ENCODE results near the gene SESN2. TPM values are rescaled to one million over a fixed set of nuclear protein-coding genes. Genes with fewer than 3 reads are reported as not detected.

The SESN2 gene
- total RNA-seq, 4 donors from 2014 or later = 7.8 to 20.6 (median 9.3) TPM

- Histone ChIP-seq H3K4me1 (no peaks in the 10 kb centered on the region), H3K27ac (no peak overlapping the region), H3K36me3 (no peaks in the 10 kb centered on the region), H3K27me3 (no peaks in the 10 kb centered on the region), H3K4me3 (no peak overlapping the region), H3K9me3 (no peaks in the 10 kb centered on the region)
- TF ChIP-seq, protein P1, sequence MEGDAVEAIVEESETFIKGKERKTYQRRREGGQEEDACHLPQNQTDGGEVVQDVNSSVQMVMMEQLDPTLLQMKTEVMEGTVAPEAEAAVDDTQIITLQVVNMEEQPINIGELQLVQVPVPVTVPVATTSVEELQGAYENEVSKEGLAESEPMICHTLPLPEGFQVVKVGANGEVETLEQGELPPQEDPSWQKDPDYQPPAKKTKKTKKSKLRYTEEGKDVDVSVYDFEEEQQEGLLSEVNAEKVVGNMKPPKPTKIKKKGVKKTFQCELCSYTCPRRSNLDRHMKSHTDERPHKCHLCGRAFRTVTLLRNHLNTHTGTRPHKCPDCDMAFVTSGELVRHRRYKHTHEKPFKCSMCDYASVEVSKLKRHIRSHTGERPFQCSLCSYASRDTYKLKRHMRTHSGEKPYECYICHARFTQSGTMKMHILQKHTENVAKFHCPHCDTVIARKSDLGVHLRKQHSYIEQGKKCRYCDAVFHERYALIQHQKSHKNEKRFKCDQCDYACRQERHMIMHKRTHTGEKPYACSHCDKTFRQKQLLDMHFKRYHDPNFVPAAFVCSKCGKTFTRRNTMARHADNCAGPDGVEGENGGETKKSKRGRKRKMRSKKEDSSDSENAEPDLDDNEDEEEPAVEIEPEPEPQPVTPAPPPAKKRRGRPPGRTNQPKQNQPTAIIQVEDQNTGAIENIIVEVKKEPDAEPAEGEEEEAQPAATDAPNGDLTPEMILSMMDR (IDR thresholded peaks at IDR 0.05) = no peak
- no peak for TF ChIP-seq POLR2A (IDR thresholded peaks at IDR 0.05)
- intact Hi-C loops (cut with DNase I) = no loop called here
- no peak for DNase-seq
- WGBS, 2 donors = 78 to 86% methylated on average over 1 to 2 of the region's 2 CpGs
These were observed 36.6 kb downstream of the SESN2 start for GRCh38 chr1:28295936-28296335.

DNA sequence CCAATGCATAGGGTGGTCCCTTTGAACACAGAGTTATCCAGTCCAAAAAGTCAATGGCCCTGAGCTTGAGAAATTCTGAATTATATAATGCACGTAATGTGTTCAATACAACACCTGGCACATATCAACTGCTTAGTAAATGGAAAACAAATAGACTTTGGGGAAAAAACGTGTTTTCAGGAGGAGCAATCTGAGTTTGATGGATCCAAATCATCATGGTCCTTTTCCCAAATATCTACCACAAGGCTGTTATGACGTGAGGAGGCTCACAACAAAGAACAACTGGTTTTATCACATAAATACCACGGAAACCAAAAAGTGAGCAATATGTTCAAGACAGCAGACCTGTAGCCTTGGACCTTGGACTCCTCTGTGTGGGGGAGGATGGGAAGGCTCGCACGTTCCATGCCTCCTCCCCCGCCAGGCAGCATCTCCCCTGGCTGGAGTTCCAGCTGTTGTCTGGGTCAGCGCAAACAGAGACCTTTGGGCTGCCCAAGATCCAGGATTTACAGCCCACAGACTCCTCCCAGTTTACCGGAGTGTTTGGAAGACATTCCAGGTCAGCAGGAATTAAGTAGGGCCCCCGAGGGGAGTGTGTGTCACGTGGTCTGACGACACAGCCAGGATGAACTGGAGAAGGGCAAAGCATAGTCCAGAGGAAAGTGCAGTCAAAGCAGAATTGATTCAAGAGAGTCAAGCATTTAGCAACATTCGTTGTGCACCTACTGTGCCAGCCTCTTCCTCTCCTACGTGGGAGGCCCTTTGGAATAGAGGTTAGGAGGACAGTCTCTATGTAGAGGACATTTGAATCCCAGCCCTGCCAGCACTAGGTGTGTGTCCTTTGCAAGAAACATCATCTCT, 37.3 kb downstream of the SESN2 start:
- Histone ChIP-seq H3K27me3 (no peaks in the 10 kb centered on the region), H3K36me3 (no peaks in the 10 kb centered on the region), H3K4me1 (no peaks in the 10 kb centered on the region), H3K4me3 (no peak overlapping the region), H3K27ac (no peak overlapping the region), H3K9me3 (no peaks in the 10 kb centered on the region)
- intact Hi-C loops (cut with DNase I) = no loop called here
- 26 to 30% methylated on average over 10 to 12 of the region's 14 CpGs for WGBS, 2 donors
- TF ChIP-seq, protein P1 (IDR thresholded peaks at IDR 0.05) = no peak
- TF ChIP-seq POLR2A (IDR thresholded peaks at IDR 0.05) = no peak
- no peak for DNase-seq

- WGBS, 2 donors = 78 to 83% methylated on average over 2 of the region's 2 CpGs
- no peak for DNase-seq
- Histone ChIP-seq H3K4me3 (no peak overlapping the region), H3K27ac (no peak overlapping the region), H3K4me1 (no peaks in the 10 kb centered on the region), H3K9me3 (no peaks in the 10 kb centered on the region), H3K36me3 (no peaks in the 10 kb centered on the region), H3K27me3 (no peaks in the 10 kb centered on the region)
- intact Hi-C loops (cut with DNase I) = no loop called here
- TF ChIP-seq POLR2A (IDR thresholded peaks at IDR 0.05) = no peak
- TF ChIP-seq, protein P1 (IDR thresholded peaks at IDR 0.05) = no peak
These were observed 38.5 kb downstream of the SESN2 start for GRCh38 chr1:28297826-28298225.

- no peaks in the 10 kb centered on the region for H3K36me3 ChIP-seq
- no peaks in the 10 kb centered on the region for H3K27me3 ChIP-seq
- WGBS, 2 donors = 100% methylated on average over 1 to 2 of the region's 2 CpGs
- H3K4me3 ChIP-seq = no peak overlapping the region
- H3K9me3 ChIP-seq = no peaks in the 10 kb centered on the region
- intact Hi-C loops (cut with DNase I) = no loop called here
- H3K27ac ChIP-seq = no peak overlapping the region
- no peaks in the 10 kb centered on the region for H3K4me1 ChIP-seq
- DNase-seq = no peak
- TF ChIP-seq POLR2A (IDR thresholded peaks at IDR 0.05) = no peak
- TF ChIP-seq, protein P1 (IDR thresholded peaks at IDR 0.05) = no peak
These were observed 39.1 kb downstream of the SESN2 start for GRCh38 chr1:28298438-28298837.

DNA sequence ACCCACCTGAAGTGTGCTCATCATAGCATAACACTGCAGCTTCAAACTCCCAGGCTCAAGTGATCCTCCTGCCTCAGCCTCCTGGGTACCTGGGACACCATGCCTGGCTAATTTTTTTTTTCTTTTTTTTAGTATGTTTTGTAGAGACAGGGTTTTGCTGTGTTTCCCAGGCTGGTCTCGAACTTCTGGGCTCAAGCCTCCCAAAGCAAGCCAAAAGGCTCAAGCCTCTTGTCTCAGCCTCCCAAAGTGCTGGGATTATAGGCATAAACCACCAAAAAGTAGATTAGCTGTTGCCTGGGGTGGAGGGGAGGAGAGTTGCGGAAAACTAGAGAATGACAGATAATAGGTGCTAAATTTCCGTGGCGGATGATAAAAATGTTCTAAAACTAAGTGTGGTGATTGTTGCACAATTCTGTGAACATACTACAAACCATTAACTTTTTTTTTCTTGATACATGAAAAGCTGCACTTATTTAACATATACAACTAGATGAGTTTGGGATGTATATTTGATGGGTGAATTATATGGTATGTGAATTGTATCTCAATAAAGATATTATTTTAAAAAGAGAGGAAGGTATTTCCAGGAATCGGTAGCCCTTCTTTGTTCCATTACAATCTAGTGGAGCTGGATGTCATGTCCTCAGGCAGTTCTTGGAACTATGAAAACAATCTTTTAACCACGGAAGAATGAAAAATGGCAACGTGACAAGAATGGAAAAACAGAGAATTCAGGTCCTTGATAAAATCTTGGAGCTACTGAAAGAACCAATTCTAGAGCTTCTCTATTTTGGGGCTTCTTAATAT, 42.3 kb downstream of the SESN2 start:
- no peaks in the 10 kb centered on the region for H3K4me1 ChIP-seq
- no peak overlapping the region for H3K4me3 ChIP-seq
- intact Hi-C loops (cut with DNase I) = no loop called here
- no peaks in the 10 kb centered on the region for H3K9me3 ChIP-seq
- no peaks in the 10 kb centered on the region for H3K27me3 ChIP-seq
- WGBS, 2 donors = 31 to 48% methylated on average over 6 of the region's 7 CpGs
- no peak overlapping the region for H3K27ac ChIP-seq
- no peak for DNase-seq
- TF ChIP-seq, protein P1 (IDR thresholded peaks at IDR 0.05) = no peak
- TF ChIP-seq POLR2A (IDR thresholded peaks at IDR 0.05) = no peak
- H3K36me3 ChIP-seq = no peaks in the 10 kb centered on the region
